GM11168 (cell line): Measurements from ENCODE around the gene MEIS2.

Source experiments
- in situ Hi-C: fragments of 300-500 bp; cut with MboI; formaldehyde crosslinking; loops from one replicate; pipeline ENCODE4 v1.12.0; 2022; ENCODE audit warnings: low sequenced_read_pairs; ENCODE audit not compliant: unreplicated experiment

Gene MEIS2

DNA sequence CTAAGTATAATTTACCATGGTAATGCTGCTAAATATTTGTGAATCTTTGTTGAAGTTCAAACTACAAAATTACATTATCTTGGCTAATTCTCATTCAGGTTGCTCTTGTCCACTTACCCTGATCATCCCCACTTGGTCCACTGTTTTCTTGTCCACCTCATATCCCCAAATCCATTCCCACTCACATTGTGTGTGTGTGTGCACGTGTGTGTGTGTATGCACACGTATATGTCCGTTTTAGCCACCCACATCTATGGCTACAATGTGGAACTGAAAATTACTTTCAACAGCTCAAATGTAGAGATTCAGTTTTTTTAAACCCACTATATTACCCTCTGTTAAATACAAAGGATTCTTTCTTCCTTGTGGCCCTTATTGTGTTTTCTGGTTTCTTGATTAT is 15.2 kb upstream of the MEIS2 start:
- in situ Hi-C loops = loop anchor here (25.0 kb wide), 1 partner anchor 603 kb away; no protein-coding TSS in a partner anchor

DNA sequence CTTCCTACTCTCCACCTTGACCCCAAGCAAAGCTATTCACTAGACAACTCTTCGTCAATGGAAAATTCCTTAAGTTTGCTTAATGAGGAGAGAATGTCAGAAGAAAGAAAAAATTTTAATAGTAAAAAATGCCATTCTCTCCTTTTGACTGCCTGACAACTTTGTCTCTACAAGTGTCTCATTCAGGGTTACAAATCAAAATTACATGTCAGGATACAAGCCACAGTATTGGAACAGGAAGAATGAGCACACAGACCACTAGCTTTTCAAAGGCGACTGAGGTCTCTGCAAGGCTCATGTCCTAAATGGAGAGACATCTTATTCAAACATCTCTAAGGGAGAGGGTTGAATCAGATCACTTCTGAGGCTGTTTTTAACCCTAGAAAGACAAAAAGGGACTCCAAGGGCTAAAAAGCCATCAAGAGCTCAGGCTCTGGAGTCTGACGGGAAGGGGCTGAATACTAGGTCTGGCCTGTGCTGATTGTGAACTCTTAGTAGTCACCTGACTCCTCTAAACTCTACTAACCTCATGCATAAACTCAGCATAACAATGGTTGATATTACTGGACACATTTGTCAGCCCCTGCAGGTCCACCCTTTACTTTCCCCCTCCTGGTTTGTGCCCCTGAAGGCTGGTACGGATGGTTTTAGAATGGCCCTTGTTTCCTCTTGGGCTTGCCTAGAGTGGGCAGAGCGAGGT is 12.8 kb upstream of the MEIS2 start:
- in situ Hi-C loops = loop anchor here (25.0 kb wide), 1 partner anchor 601 kb away; no protein-coding TSS in a partner anchor

DNA sequence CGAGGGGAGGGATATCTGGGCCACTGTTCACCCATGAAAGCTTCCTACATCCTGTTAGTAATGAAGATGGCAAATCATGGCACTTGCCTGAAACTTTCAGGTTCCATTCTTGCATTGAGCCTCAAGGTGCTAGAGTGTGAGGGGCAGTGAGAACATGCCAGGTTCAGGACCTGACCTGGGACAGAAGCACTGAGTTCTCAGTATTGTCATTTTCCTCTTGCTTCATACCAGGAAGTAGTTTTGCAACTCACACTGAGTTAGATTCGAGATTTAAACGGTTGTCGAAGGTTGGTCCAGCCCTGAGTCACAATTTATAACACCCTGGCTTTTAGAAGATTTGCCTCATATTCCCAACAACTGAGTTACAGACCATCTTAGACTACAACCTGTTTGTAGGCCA is 11.8 kb upstream of the MEIS2 start:
- in situ Hi-C loops = loop anchor here (25.0 kb wide), 1 partner anchor 600 kb away; no protein-coding TSS in a partner anchor

DNA sequence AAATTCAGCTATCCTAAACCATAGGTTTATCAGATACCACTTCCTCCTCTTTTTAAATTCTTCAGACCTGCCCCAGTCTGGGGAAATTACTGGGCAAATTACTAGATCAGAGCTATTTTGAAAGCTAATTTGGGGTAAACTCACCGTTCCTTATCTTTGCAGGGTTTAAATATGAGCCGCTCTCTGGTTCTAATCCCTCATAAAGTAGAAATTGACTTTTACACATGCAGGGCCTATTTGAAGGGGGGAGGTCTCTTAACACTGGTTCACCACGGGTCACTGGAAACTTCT is 11.0 kb upstream of the MEIS2 start:
- in situ Hi-C loops = loop anchor here (25.0 kb wide), 1 partner anchor 599 kb away; no protein-coding TSS in a partner anchor

DNA sequence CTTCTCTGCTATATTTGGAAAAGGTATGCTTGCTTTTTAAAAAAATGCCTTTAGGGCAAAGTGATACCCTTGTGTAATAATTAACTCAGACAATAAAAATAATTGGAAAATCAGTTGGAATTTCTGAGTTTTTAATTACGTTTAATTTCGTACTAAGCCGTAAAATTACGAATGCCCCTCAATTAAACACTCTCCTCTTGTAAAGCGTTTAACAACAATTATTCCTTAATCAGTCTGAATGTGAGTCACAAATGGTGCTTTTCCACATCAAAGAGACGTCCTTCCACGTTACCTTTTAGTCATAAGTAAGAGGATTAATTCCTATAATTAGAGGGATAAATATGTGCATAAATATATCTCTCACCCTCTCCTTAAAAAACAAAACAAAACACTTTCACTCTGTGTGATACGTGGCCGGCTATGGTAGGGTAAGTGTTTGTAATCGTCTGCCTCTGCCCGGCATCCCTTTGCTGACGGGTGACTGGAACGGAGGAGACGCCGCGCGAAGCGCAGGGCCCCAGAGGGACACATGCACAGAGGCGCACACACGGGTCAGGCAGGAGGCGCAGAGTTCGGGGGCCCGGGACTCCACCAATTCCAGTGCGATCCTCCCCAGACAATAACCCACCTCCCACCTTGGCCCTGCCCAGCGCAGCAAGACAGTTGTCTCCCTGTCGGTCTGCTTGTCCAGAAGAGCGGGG is 9.7 kb upstream of the MEIS2 start:
- in situ Hi-C loops = loop anchor here (25.0 kb wide), 1 partner anchor 598 kb away; no protein-coding TSS in a partner anchor

DNA sequence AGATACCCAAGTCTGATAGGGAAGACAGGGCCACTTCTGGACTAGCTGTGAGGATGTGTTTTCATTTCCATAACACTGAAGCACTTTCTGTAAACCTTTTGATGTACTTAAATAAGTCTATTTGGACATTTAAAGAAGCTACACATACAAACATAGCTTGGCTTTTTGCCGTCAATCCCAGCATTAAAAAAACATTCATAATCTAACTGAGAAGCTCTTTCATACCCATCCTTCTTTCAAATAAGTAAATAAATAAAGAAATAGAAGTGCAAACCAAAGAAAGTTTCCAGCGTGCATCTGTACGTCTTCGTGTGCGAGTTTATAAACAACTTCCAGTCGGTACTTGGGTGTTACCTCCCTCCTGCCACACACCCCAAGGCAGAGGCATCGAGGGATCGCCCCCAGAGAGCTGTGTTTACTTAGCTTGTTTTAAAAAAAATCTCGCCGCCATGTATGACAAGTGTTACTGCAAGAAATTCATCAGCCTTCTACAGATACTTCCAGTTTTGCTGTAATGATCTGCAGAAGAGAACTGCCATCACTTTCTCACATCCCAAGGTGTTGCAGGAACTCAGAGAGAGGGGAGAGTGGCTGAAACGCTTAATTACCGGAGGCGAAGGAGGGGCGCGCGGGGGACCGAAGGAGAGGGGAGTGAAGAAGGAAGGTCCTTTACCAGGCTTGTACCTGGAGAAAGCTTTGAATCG is 9.0 kb upstream of the MEIS2 start:
- in situ Hi-C loops = loop anchor here (25.0 kb wide), 1 partner anchor 597 kb away; no protein-coding TSS in a partner anchor

DNA sequence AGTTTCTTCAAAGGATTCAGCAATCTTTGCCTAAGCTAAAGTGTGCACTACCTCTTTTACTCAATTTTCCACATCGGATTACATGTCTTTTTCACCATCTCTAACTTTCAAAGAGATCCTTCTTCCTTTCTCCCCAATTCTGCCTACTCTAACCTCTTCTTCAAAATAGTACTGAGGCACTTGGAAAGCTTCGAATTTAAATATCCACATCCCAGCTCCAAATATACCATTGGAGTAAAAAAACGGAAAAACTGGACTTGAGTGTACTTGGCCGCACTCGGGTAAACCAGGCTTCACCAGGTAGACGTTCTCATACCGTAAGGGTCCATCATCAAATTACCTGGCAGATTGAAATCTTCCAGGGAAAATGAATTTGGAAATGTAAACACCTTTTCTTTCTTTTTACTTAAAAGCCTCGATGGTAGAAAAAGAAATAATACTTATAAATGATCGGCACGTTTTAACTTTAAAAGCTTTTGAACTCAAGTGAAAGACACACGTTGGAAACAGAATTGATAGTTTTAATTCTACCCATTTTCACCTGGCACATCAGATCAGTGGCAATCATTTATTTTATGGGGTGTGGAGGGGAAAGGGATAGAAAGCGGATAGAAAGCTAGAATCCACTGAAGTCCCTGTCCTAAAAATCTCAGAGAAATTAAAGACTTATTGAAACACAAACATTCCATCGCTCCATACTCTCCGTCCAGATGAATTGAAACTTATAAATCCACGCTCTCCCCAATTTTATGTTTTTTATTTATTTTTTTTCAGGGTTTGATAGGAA is 8.2 kb upstream of the MEIS2 start:
- in situ Hi-C loops = loop anchor here (25.0 kb wide), 1 partner anchor 596 kb away; no protein-coding TSS in a partner anchor

DNA sequence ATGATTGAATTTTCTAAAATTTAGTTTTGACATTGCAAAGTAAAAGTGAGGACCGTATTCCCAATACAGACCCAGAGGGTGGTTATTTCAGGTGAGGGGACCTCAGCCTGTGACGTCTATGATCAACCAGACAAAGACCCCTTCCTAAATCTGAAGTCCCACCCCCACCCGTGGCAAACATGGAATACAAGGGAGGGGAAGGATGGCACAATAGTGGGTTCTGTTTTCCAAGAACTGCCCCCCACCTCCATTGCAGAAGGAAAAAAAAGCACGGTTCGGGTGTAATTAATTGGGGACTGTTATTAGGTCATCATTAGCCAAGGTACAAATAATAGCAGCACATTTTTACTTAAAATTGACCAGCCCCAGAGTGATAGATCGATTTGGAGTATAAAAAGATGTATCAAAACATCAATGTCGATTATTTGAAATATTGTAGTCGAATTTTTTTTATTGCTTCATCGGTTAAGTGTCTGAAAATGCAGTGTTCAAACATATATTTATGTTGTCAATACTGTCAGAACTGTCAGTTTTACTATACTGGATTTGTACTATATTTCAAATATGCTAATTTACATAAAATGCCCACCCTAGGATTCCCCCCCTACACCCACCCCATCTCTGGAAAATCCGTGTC is 7.5 kb upstream of the MEIS2 start:
- in situ Hi-C loops = loop anchor here (25.0 kb wide), 1 partner anchor 596 kb away; no protein-coding TSS in a partner anchor

DNA sequence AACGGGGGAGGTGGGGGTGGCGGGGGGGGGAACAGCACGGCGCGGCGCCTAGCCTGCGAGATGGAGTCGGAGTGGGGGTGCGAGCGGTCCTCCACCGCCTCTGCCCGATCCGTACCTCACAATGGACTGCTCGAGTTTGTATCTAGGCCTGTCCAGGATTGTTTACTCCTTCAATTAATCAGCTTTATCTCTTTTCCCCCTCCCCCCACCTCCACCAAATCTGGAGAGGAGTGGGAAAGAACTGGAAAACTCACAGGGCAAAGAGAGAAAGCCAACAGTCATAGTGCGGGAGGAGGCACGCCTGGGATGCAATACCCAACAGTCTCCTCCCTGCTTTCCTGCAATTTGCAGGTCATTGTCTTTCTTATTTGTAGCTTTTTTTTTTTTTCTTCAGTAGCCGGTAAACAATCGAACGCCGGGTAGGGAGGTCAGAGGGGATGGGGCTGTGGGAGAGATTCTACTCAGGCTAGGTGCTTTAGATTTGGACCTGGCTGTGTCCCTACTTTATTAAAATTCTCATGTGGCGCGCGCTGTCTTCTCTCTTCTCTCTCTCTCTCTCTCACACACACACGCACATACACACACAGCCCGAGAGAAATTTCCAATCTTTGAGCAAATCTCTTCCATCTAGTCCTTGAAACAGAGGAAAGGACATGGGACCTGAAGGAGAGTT is 6.9 kb upstream of the MEIS2 start:
- in situ Hi-C loops = loop anchor here (25.0 kb wide), 1 partner anchor 595 kb away; no protein-coding TSS in a partner anchor

DNA sequence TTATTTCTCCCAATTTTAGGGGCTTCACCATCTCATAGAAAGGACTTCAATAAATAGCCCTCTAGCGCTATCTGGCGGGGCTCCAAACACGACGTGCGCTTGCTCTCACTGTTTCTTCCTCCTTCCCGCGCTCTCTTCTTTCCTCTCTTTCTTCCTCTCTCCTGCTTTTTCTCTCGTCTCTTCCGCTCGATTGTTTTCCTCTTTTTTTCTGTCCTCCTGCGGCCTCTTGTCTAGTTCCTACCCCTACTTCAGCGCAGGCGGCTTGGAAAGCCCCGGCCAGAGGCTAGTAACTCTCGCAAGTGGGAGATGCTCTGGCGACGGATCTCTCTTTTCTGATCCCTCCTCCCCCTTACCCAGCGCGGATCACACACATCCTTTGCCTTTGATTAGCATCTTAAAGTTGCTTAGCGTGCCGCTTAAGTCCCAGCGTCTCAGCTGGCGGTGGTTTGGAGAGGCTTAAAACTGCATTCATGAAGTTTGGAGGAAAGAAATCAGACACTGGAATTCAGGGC is 6.2 kb upstream of the MEIS2 start:
- in situ Hi-C loops = loop anchor here (25.0 kb wide), 1 partner anchor 594 kb away; no protein-coding TSS in a partner anchor

DNA sequence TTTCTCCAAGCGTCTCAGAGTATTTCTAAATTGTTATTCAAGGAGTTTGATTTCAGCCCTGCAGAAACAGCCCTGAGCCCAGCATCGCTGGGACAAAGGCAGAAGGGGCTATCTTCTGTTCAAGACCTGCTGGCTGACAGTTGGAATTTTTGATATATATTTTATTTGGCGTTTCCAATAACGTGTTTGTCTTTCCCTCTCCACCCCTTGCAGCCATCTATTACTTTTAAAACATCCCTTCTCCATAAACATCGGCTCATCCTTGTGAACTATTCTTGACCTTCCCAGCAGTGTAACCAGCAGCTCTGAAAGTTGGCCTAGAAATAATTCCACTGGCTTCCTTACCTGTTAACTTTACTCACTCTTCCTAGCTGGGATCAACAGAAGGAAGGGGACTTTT is 5.5 kb upstream of the MEIS2 start:
- in situ Hi-C loops = loop anchor here (25.0 kb wide), 1 partner anchor 594 kb away; no protein-coding TSS in a partner anchor

DNA sequence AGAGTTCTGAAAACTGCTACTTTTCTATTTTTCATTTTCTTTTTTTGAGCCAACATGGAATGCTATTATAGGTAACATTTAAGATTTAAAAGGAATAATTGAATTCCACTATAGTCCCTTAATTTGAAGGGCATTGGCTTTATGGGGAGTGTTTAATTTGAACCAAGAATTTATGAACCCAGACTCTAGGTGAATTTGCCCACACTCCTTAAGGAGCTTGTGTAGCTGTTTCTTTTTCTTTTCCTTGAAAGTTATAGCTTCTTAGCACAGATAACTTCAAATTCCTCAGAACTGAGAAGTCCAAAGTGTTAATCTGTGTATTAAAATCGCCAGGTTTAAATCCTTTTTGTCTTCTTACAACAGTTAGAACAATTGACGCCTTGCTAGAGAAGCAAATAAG is 4.7 kb upstream of the MEIS2 start:
- in situ Hi-C loops = loop anchor here (25.0 kb wide), 1 partner anchor 593 kb away; no protein-coding TSS in a partner anchor

DNA sequence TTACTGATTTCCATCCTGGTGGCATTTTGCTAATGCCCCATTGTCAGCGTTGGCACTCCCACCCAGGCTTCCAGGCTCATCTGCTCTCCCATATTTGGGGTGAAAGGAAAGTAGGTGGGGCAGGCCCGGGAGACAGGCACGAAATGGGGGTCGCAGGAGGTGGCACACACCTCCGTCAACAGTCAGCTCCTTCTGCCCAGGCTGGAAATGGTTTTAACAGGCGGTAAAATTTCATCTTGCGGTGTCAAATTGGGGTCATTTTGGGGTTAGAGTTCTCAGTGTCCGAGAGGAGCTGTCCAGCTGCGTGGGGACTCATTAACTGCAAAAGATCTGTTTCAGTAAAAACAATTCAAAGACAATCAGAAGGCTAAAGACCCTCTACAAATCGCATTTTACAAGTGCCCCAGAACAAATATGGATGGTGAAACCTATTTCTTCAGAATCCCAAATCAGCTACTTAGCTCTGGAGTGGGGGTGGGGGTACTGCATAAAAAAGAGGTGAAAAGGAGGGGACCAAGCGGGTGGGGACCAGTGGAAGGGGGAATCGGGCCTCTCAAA is 4.2 kb upstream of the MEIS2 start:
- in situ Hi-C loops = loop anchor here (25.0 kb wide), 1 partner anchor 592 kb away; no protein-coding TSS in a partner anchor

DNA sequence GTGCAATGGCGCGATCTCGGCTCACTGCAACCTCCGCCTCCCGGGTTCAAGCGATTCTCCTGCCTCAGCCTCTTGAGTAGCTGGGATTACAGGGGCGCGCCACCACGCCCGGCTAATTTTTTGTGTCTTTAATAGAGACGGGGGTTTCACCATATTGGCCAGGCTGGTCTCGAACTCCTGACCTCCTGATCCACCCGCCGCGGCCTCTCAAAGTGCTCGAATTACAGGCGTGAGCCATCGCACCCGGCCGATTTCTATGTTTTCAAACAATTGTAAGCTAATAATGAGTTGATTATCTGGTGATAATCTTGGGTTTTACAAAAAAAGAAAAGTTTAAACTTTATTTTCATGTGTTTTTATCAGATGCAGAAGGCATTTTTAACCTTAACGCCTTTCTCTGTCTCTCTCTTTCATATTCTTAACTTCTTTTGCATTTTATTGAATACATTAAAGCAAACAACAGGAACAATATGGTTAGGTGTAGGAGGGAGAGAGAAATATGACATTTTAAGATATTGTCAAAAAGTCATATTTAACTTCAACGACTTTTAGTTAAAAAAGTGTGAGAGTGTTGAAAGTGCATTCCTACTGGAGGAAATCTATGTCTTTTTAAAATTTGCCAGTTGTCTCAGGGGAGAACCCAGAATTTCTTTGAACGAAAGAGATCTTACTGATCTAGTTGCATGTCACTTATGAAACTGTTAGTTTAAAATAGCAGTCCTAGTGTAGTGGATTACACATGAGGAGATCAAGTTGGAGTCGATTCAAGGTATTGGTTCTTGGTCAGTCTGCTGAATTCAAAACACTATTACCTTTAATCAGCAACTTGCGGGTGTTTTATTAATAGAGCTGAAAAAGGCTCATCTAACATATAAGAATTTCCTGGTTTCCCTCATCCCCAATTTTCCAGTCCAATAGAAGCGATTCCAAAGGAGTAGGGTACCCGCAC is 3.4 kb upstream of the MEIS2 start:
- in situ Hi-C loops = loop anchor here (25.0 kb wide), 1 partner anchor 591 kb away; no protein-coding TSS in a partner anchor

DNA sequence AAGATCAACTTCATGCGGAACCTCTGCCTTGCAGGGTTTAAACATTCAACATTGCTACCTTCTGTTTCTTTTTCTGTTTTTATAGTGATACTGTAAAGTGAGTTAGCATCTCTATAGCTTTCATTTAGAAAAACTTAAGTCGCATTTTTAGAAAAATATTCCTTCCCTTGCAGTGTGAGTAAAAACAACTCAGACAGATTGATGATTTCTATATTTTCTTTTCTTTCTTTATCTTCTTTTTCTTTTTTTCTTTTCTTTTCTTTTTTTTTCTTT is 2.8 kb upstream of the MEIS2 start:
- in situ Hi-C loops = loop anchor here (25.0 kb wide), 1 partner anchor 591 kb away; no protein-coding TSS in a partner anchor

DNA sequence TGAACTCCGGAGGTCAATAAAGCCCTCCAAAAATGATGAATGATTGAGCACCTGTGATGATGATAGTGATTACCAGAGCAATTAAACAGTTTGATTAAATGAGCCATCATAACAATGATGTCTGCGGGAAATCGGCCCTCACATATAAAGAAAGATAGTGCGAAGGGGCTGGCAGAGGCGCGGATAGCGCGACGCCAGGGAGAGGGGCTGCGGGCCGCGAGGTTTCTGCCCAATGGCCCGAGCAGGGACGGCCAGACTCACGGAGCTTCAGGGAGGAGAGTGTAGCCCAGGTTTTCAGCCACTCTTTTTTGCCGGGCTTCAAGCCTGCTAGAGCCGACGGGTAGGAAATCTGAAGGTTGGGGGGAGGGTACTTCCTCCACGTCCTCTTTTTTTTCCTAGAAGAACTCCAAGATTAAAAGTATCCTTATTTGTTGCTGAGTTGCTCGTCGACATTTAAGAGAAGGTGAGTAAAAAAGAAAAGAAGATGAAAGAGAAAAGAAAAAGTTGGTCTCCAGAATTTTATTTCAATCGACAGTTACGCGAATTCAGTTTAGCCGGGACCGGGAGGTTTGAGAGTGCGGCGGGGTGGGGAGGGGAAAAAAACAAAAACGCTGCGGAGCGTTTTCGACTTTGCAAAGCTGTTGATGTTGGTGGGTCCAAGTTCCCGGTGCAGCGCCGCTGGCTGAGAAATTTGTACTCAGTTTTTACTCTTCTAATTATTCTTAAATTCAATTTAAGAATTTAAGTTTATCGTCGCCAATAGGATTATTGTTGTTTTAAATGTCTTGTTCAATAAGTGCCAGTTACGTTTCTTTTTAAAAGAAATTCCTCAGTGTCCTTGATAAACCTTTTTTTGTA is 2.2 kb upstream of the MEIS2 start:
- in situ Hi-C loops = loop anchor here (25.0 kb wide), 1 partner anchor 590 kb away; no protein-coding TSS in a partner anchor
